Breast epithelium (tissue), 4 donors: ENCODE data around the gene KLF7. TPM values are rescaled to one million over a fixed set of nuclear protein-coding genes. Genes with fewer than 3 reads are reported as not detected.

Source experiments
- DNase-seq, 2 donors: peaks; one replicate each; pipeline ENCODE4 v3.0.0-alpha.2; 2019; ENCODE audit warnings: low spot score in 2 of 2
- H3K27ac ChIP-seq, 2 donors: fragments of 200-600 bp; sonication (generic) in 1 of 2; one replicate each; pipeline ENCODE4 v1.5.1; 2016 to 2019; ENCODE audit warnings: mild to moderate bottlenecking in 1 of 2
- H3K27me3 ChIP-seq, 2 donors: fragments of 200-600 bp; sonication (generic) in 1 of 2; one replicate each; pipeline versions ENCODE4 v1.5.1 to v1.6.0; 2017 to 2019; ENCODE audit warnings: control low read depth in 1 of 2, mild to moderate bottlenecking in 1 of 2
- H3K36me3 ChIP-seq: fragments of 200-600 bp; one replicate; pipeline ENCODE4 v1.5.1; 2019
- H3K4me1 ChIP-seq, 2 donors: fragments of 200-600 bp; sonication (generic); one replicate each; pipeline ENCODE4 v1.5.1; 2016 to 2019; ENCODE audit warnings: control low read depth in 1 of 2
- H3K4me3 ChIP-seq, 3 donors: fragments of 200-600 bp; sonication (generic); 1 replicate in 2 of 3; 2 replicates in 1 of 3; pipeline ENCODE4 v1.5.1; 2016 to 2019; ENCODE audit warnings: mild to moderate bottlenecking in 3 of 3, moderate library complexity in 2 of 3
- H3K9me3 ChIP-seq, 2 donors: fragments of 200-600 bp; sonication (generic) in 1 of 2; one replicate each; pipeline ENCODE4 v1.5.1; 2016 to 2019; ENCODE audit warnings: control low read depth in 1 of 2
- POLR2A ChIP-seq: fragments of 450-650 bp; IDR thresholded peaks from one replicate; pipeline ENCODE4 v1.6.1; 2016; ENCODE audit warnings: antibody characterized with exemption, mild to moderate bottlenecking, moderate library complexity
- POLR2AphosphoS5 ChIP-seq, 3 donors: sonication (generic); formaldehyde crosslinking; IDR thresholded peaks; one replicate each; pipeline ENCODE4 v1.6.1; 2017; ENCODE audit warnings: antibody characterized with exemption in 3 of 3
- intact Hi-C: fragments of 100-400 bp; cut with DNase I; formaldehyde crosslinking; loops from one replicate; pipeline ENCODE4 v1.15.1; 2023; ENCODE audit warnings: low total_unique reads
- total RNA-seq, 3 donors: library from RNA; depleted of rRNA; stranded (reverse); fragments of >200 nt; gene quantifications; one replicate each; pipeline ENCODE4 v1.1.0, GENCODE V29; 2016
- TF ChIP-seq, protein P1 (sequence below), 3 donors: fragments of 450-650 bp; IDR thresholded peaks; one replicate each; pipeline ENCODE4 v1.5.1; 2016 to 2017; ENCODE audit warnings: antibody characterized with exemption in 3 of 3, mild to moderate bottlenecking in 3 of 3, moderate library complexity in 3 of 3

The KLF7 gene
- total RNA-seq, 3 donors from 2014 or later = 21.0 to 40.7 (median 37.3) TPM

DNA sequence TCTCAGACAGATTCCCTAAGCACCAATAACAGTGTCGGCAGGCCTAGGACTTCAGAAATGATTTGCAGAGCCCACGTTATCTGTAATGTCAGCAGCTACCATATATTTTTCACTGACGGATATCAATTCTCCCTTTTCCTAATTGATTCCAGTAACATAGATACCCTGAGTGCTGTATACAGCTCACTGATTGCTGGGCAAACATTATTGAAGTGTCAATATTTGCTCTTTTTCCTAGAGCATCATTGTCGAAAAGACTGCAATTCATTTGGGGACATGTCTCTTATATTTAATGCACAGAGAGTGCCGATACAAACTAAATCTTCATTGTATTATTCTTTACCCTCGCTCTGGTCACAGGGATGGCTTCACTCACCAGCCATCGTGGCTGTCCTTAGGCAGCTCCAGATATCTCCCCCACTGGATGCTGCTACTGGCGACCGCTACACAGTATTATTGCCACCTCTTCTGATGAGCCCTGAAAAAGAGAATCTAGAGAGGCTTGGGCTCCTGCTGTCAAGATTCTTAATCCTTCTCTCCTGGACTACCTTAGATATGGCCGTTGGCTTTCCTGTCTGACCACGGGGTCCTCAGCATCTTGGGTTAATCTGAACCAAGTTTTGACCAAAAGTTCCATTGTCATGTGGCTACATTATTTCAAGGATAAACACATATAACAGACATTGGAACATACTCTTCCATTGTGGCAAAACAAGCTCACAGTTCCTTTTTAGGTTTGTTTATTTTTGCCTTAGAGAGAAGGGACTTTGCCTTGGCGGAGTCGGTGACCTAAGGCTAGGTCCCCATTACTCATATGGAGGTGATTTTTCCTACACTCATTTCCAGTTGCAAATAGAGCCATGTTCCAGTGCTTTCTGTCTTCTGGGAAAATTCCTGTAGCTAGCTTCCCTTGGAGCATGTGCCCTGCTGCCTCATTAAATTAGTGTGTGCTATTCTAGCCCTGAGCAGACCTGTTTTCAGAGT is 121.1 kb downstream of the KLF7 start:
- no peaks in the 10 kb centered on the region for H3K36me3 ChIP-seq
- no peak for TF ChIP-seq POLR2AphosphoS5 (IDR thresholded peaks at IDR 0.05)
- TF ChIP-seq, protein P1, sequence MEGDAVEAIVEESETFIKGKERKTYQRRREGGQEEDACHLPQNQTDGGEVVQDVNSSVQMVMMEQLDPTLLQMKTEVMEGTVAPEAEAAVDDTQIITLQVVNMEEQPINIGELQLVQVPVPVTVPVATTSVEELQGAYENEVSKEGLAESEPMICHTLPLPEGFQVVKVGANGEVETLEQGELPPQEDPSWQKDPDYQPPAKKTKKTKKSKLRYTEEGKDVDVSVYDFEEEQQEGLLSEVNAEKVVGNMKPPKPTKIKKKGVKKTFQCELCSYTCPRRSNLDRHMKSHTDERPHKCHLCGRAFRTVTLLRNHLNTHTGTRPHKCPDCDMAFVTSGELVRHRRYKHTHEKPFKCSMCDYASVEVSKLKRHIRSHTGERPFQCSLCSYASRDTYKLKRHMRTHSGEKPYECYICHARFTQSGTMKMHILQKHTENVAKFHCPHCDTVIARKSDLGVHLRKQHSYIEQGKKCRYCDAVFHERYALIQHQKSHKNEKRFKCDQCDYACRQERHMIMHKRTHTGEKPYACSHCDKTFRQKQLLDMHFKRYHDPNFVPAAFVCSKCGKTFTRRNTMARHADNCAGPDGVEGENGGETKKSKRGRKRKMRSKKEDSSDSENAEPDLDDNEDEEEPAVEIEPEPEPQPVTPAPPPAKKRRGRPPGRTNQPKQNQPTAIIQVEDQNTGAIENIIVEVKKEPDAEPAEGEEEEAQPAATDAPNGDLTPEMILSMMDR (IDR thresholded peaks at IDR 0.05) = no peak
- no peak for TF ChIP-seq POLR2A
- H3K4me3 ChIP-seq = no peak overlapping the region
- H3K4me1 ChIP-seq = no peaks in the 10 kb centered on the region
- H3K9me3 ChIP-seq = no peaks in the 10 kb centered on the region
- no peak for DNase-seq
- no peak overlapping the region for H3K27ac ChIP-seq
- intact Hi-C loops = no loop called here
- H3K27me3 ChIP-seq = no peaks in the 10 kb centered on the region

DNA sequence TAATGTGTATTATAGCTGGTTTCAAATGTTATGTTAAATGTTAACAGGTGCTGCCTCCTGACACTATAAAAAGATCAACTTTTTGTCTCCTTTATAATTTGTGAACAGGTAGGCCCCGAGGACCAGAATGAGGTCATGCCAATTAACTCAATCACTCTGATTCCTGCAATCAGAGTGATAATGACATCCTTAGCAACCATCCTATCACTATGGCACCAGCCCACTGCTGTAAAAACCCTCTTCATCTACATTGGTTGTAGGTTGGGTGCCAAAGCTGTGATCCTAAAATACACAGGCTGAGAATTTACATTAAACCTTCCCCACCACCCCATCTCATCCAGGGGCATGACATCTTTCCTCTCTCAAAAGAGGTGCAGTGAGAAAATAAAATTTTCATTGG is 122.9 kb downstream of the KLF7 start:
- H3K9me3 ChIP-seq = no peaks in the 10 kb centered on the region
- no peak overlapping the region for H3K27ac ChIP-seq
- H3K4me3 ChIP-seq = no peak overlapping the region
- H3K4me1 ChIP-seq = no peaks in the 10 kb centered on the region
- TF ChIP-seq, protein P1 (IDR thresholded peaks at IDR 0.05) = no peak
- TF ChIP-seq POLR2AphosphoS5 (IDR thresholded peaks at IDR 0.05) (no peak), POLR2A (no peak)
- DNase-seq = no peak
- H3K36me3 ChIP-seq = no peaks in the 10 kb centered on the region
- intact Hi-C loops = no loop called here
- no peaks in the 10 kb centered on the region for H3K27me3 ChIP-seq

DNA sequence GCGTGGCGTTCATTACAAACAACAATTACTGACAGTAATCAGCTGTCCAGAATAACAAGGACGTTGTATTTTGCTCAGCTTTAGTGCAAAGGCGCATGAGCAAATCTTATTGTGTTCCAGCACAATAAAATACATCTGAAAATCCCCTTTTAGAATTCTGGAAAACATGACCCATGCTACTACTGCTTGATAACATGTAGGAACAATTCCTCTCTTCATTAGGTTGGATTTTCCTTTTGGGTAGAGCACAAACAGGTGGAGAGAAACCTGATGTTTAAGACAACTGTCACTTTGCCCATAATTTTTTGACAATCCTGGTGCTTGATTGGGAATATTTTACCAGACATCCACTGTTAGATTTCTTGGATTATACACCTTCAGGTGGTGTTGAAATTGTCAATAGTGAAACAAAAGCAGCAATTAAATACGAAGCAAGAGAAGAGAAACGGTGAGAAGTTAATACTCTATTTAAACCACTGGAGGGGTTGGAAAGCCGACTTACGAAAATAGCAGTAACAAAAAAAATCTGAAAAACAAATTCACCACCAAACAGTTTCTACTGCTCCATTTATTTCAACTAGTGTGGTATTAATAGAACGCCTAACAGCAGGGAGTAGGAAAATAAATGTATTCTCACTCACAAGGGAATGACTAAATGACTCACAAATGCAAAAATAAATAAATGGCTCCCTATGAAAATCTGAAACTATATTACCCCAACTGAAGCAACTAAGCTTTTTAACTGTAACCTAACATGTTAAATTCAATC is 123.8 kb downstream of the KLF7 start:
- intact Hi-C loops = no loop called here
- no peak for TF ChIP-seq POLR2A
- TF ChIP-seq, protein P1 (IDR thresholded peaks at IDR 0.05) = no peak
- TF ChIP-seq POLR2AphosphoS5 (IDR thresholded peaks at IDR 0.05) = no peak
- Histone ChIP-seq H3K4me3 (peak overlapping the region; percentile 7 to 51 (median 27)), H3K27ac (peak overlapping the region in 1 of 2 donors; percentile 52), H3K9me3 (no peaks in the 10 kb centered on the region), H3K4me1 (no peaks in the 10 kb centered on the region), H3K36me3 (no peaks in the 10 kb centered on the region), H3K27me3 (no peaks in the 10 kb centered on the region)
- DNase-seq = no peak

DNA sequence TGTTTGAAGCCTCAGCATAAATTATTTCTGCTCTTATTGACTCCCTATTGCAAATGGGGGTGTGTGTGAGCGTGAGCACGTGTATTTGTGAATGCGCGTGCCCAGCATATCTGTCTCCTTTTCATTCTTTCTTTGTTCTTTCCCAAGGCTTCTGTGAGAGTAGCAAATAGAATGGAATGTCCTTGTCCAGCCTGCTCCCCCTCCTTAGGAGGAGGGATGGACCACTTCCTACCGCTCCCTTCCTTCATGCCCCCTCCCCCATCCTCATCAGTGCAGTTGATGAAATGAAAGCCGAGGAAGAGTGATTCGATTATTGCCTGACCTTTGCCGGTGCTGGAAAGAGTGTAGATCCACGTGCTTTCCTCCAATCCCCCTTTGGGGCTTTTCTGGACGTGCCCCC is 124.5 kb downstream of the KLF7 start:
- no peaks in the 10 kb centered on the region for H3K9me3 ChIP-seq
- H3K4me1 ChIP-seq = no peaks in the 10 kb centered on the region
- intact Hi-C loops = no loop called here
- peak overlapping the region in 1 of 2 donors; percentile 52 for H3K27ac ChIP-seq
- TF ChIP-seq POLR2A (no peak), POLR2AphosphoS5 (IDR thresholded peaks at IDR 0.05) (no peak)
- TF ChIP-seq, protein P1 (IDR thresholded peaks at IDR 0.05) = no peak
- no peak for DNase-seq
- H3K36me3 ChIP-seq = no peaks in the 10 kb centered on the region
- H3K4me3 ChIP-seq = peak overlapping the region; percentile 7 to 51 (median 27)
- H3K27me3 ChIP-seq = no peaks in the 10 kb centered on the region
